Neural crest cell (in vitro differentiated cells): Measurements from ENCODE around the gene ACY1. TPM values are rescaled to one million over a fixed set of nuclear protein-coding genes. Genes with fewer than 3 reads are reported as not detected.

Experiments used
- DNase-seq: peaks from one replicate; pipeline ENCODE4 v3.0.0; 2021; ENCODE audit warnings: low read depth, mixed read lengths, low spot score
- H3K27ac Mint-ChIP-seq: one replicate; pipeline ENCODE4 v1.8.0; 2021; ENCODE audit warnings: mild to moderate bottlenecking, mixed read lengths; ENCODE audit not compliant: unreplicated experiment
- H3K27me3 Mint-ChIP-seq: 2 replicates; pipeline ENCODE4 v1.8.0; 2021; ENCODE audit warnings: low read depth, mild to moderate bottlenecking, mixed read lengths
- H3K36me3 Mint-ChIP-seq: 2 replicates; pipeline ENCODE4 v1.8.0; 2021; ENCODE audit warnings: low read depth, mild to moderate bottlenecking, mixed read lengths
- H3K4me1 Mint-ChIP-seq: 2 replicates; pipeline ENCODE4 v1.8.0; 2021; ENCODE audit warnings: mixed read lengths
- H3K4me3 Mint-ChIP-seq: one replicate; pipeline ENCODE4 v1.8.0; 2021; ENCODE audit warnings: mild to moderate bottlenecking, mixed read lengths
- H3K9me3 Mint-ChIP-seq: 2 replicates; pipeline ENCODE4 v1.8.0; 2021; ENCODE audit warnings: mixed read lengths
- CTCF ChIP-seq: fragments of 200-600 bp; sonication (generic); conservative IDR thresholded peaks from 2 replicates; pipeline ENCODE4 v1.5.0; 2021; ENCODE audit warnings: antibody characterized with exemption, mild to moderate bottlenecking
- total RNA-seq: library from RNA; stranded (reverse); gene quantifications from 2 replicates; pipeline ENCODE4 v1.2.1, GENCODE V29; 2021

Gene ACY1
- total RNA-seq, 1 donor from 2014 or later = 32.5 TPM

- H3K4me1 Mint-ChIP-seq = peaks cover 28% of the 10 kb centered on the region
- peak within 1 kb of the TSS; percentile 83 for H3K27ac Mint-ChIP-seq
- H3K4me3 Mint-ChIP-seq = peak within 1 kb of the TSS; percentile 95
- peak; percentile 99 for DNase-seq
- peak; percentile 100 for TF ChIP-seq CTCF
- H3K36me3 Mint-ChIP-seq = no peaks in the 10 kb centered on the region
- H3K27me3 Mint-ChIP-seq = no peaks in the 10 kb centered on the region
- H3K9me3 Mint-ChIP-seq = no peaks in the 10 kb centered on the region
Observed at GRCh38 chr3:51941798-51942602, 41.3 kb upstream of the ACY1 start, which contains the start of the genes PARP3 and RRP9. TSS of gene PARP3 (plus strand) at chr3:51942363. CDS start at chr3:51943356, 993 bp downstream. TSS of gene RRP9 (minus strand) at chr3:51941904. CDS start at chr3:51941867, 37 bp downstream.

- Mint-ChIP-seq H3K36me3 (no peaks in the 10 kb centered on the region), H3K9me3 (no peaks in the 10 kb centered on the region), H3K4me3 (peak overlapping the region; percentile 95), H3K27me3 (no peaks in the 10 kb centered on the region), H3K4me1 (peaks cover 28% of the 10 kb centered on the region), H3K27ac (peak overlapping the region; percentile 83)
- no peak for DNase-seq
- TF ChIP-seq CTCF = no peak
Observed at GRCh38 chr3:51942603-51943450, 40.5 kb upstream of the ACY1 start.

- H3K36me3 Mint-ChIP-seq = no peaks in the 10 kb centered on the region
Observed at GRCh38 chr3:51943451-51944391, 39.6 kb upstream of the ACY1 start.

GRCh38 chr3:51944451-51945021, 38.8 kb upstream of the ACY1 start:
- no peak for DNase-seq
- no peak overlapping the region for H3K27ac Mint-ChIP-seq
- H3K4me3 Mint-ChIP-seq = no peak overlapping the region
- no peaks in the 10 kb centered on the region for H3K36me3 Mint-ChIP-seq
- TF ChIP-seq CTCF = no peak
- H3K27me3 Mint-ChIP-seq = no peaks in the 10 kb centered on the region
- peaks cover 23% of the 10 kb centered on the region for H3K4me1 Mint-ChIP-seq
- no peaks in the 10 kb centered on the region for H3K9me3 Mint-ChIP-seq

More at GRCh38 chr3:51943451-51944391, 39.6 kb upstream of the ACY1 start:
- no peak for DNase-seq
- peak overlapping the region; percentile 19 for H3K27ac Mint-ChIP-seq
- no peak overlapping the region for H3K4me3 Mint-ChIP-seq
- no peaks in the 10 kb centered on the region for H3K9me3 Mint-ChIP-seq
- no peak for TF ChIP-seq CTCF
- peaks cover 28% of the 10 kb centered on the region for H3K4me1 Mint-ChIP-seq
- no peaks in the 10 kb centered on the region for H3K27me3 Mint-ChIP-seq
